Fibroblast of mammary gland (primary cell): ENCODE results near the gene GPBAR1.
A peak's percentile ranks its signal among the peaks of the same experiment; 100 is the strongest.

Source experiments
- DNase-seq: peaks from one replicate; pipeline ENCODE4 v3.0.0-alpha.2; 2010; ENCODE audit warnings: low read depth
- H3K4me3 ChIP-seq: 2 replicates; pipeline ENCODE4 v1.5.1; 2011; ENCODE audit warnings: low read depth, mild to moderate bottlenecking, low read length, moderate library complexity; ENCODE audit not compliant: control insufficient read depth
- TF ChIP-seq, protein P1 (sequence below): conservative IDR thresholded peaks from 2 replicates; pipeline ENCODE4 v1.5.1; 2011; ENCODE audit warnings: low read depth, low read length, inconsistent platforms; ENCODE audit not compliant: control insufficient read depth, insufficient read depth

GPBAR1 gene

DNA sequence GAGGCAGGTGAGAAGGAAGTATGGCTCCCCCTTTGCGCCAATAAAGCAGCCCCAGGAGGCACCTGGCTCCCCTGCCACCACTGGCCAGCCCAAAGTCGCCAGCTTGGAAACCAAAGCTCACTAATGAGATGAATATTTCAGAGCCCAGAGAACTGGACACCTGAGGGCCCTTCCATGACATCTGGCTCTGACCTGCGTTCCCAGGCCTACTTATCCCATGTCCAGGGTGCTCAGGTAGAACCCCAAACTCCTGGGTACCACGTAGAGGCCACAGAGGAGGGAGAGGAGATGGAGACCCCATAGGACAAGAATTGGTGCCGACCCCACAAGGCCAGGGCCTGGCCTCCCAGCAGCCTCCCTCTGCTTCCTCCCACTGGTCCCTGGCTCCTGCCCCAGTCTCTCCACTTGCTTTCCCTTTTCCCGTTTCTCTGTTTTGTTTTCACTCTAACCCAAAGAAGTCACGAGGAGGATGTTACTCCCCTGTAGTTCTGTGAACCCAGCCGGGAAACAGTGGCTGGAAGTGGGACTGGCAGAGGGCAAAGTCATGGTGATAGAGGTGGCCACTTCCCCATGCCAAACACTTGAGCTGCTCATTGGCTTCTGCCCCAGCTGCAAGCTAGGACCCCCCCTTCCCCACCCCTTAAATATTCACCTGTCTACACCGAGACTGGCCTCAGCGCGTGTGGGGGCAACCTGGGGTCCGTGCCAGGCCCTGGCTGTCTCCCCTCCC lies 30.7 kb downstream of the GPBAR1 start:
- DNase-seq = peak; percentile 43
- TF ChIP-seq, protein P1, sequence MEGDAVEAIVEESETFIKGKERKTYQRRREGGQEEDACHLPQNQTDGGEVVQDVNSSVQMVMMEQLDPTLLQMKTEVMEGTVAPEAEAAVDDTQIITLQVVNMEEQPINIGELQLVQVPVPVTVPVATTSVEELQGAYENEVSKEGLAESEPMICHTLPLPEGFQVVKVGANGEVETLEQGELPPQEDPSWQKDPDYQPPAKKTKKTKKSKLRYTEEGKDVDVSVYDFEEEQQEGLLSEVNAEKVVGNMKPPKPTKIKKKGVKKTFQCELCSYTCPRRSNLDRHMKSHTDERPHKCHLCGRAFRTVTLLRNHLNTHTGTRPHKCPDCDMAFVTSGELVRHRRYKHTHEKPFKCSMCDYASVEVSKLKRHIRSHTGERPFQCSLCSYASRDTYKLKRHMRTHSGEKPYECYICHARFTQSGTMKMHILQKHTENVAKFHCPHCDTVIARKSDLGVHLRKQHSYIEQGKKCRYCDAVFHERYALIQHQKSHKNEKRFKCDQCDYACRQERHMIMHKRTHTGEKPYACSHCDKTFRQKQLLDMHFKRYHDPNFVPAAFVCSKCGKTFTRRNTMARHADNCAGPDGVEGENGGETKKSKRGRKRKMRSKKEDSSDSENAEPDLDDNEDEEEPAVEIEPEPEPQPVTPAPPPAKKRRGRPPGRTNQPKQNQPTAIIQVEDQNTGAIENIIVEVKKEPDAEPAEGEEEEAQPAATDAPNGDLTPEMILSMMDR = no peak
- H3K4me3 ChIP-seq = peak overlapping the region; percentile 82

DNA sequence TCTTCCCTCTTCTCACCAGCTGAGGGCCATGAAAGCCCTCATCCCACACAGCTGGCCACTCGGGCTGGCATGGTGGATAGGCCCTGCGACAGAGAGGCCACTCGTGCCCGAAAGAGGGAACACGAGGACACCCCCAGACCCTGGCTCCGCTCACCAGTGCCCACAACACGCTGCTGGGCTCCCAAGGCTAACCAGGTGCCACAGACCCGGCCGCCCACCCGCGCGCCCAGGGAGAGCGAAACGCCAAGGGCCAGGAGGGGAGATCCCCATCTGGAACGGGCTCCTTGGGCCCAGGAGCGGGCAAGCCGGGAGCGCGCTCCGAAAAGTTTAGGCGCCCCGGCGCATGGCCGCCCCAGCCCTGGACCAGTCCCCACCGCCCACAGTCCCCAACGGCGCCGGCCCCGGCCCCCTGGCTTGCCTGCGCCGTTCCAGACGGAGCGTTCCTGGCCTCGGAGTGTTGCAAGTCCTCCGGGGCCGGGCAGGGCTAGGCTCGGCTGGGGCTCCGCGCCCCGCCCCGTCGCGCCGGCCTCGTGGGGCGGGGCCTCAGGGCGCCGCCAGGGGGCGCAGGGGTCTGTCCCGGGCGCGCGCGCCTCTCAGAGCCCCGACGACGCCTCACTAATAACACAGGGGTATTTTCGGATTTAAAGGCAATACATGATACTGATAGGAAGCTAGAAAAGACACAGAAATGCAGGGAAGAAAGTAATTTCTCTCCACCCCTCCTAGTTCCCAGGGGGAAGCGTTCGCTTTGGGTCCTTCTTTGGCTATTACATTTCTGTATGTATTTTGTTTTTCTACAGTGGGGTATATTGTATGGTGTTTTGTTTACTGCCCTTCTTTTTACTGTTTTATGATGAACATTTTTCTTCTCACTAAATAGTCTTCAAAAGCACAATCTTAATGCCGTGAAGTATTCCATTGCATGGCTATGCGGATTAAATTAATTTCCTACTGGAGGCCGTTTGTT lies 31.5 kb downstream of the GPBAR1 start, which contains the start of gene TMBIM1:
Gene TMBIM1 (minus strand): TSS at position 456 of the 967 bp plus-strand sequence. CDS start 10,362 bp downstream, outside the sequence.
- peak within 1 kb of the TSS; percentile 82 for H3K4me3 ChIP-seq
- TF ChIP-seq, protein P1 = peak; percentile 30
- peak; percentile 61 for DNase-seq

DNA sequence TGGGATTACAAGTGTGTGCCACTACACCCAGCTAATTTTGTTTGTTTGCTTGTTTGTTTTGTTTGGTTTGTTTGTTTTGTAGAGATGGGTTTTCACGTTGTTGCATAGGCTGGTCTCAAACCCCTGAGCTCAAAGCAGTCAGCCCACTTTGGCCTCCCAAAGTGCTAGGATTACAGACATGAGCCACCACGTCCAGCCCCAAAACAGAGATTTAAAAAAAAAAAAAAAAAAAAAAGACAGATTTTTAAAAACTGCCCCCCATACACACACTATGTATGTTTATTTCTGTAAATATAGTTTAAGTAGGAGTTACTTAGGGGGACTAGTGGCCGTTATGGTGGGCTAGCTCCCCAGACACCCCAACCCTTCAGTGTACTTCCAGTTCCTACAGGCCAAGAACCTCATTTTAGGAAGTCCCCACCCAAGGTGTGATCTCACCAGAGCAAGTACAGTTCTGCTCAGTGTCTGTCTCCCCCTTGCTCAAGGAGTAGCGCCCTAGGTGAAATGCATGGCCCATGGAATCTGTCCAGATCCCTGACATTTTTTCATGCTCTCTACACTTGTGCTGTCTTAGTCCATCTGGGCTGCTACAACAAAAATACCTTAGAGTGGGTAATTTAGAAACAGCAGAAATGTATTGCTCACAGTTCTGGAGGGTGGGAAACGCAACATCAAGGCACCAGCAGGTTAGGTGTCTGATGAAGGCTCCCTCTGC lies 33.1 kb downstream of the GPBAR1 start:
- H3K4me3 ChIP-seq = no peak overlapping the region
- TF ChIP-seq, protein P1 = no peak
- no peak for DNase-seq

DNA sequence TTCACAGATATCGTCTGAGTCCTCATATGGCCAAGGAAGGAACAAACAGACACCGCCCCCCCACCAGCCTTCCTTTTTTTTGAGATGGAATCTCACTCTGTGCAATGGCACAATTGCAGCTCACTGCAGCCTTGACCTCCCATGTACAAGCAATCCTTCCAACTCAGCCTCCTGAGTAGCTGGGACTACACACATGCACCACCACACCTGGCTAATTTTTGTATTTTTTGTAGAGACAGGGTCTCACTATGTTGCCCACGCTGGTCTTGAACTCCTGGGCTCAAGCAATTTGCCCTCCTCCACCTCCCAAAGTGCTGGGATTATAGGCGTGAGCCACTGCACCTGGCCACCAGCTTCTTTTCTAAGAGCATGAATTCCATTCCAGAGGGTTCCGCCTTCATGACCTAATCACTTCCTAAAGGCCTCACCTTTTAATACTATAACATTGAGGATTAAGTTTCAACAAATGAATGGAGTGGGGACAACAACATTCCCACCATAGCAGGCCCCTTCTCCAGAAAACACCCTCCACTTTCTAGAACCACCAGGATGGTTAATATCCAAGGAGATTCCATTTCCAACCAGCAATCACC lies 33.7 kb downstream of the GPBAR1 start:
- no peak for DNase-seq
- H3K4me3 ChIP-seq = no peak overlapping the region
- TF ChIP-seq, protein P1 = no peak

DNA sequence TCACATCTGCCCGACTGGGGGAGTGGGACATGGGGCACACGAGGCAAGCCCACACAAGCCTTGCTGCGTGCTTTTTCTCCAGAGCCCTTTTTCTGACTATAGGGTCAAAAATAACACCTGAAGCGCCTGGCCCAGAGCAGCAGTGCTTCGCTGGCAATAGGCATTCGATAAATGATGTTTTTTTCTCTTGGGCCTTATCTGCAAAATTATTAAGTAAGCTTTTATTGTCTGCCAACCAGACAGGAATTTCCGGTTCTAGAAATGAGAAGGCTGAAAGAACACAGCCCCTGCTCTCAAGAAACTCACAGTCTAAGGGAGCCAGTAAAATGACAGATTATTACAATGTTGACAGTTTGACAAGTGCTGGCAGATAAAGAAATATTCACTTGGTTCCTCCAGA lies 34.2 kb downstream of the GPBAR1 start:
- no peak for DNase-seq
- TF ChIP-seq, protein P1 = no peak
- H3K4me3 ChIP-seq = no peak overlapping the region

DNA sequence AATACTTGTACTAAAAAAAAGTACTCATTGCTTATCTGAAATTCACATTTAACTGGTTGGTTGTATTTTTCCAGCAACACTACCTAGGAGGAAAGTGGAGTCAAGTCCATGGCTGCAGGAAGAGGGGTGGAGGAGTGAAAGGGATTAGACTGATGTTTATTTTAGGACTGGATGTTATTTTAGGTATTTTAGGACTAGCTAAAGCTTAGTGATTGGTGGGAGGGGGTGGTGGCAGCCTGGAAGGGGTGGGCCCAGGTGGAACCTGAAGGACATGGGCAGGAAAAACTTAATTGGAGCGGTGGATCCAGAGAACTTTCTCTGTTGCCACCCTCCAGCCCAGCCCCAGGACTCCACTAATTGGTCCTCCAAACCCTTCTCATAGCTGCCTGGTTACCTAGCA lies 35.4 kb downstream of the GPBAR1 start:
- H3K4me3 ChIP-seq = no peak overlapping the region
- TF ChIP-seq, protein P1 = no peak
- DNase-seq = no peak
